OCI-LY7 (cell line): ENCODE results near the gene TUFM. TPM values are rescaled to one million over a fixed set of nuclear protein-coding genes. Genes with fewer than 3 reads are reported as not detected.
A peak's percentile ranks its signal among the peaks of the same experiment; 100 is the strongest.
"Not testable (repeated sequence)": the region's sequence is repeated elsewhere in the genome, so short reads cannot be mapped to it uniquely, and the experiment has no call there.

Experiments used
- BruUV-seq: library from RNA; stranded (reverse); fragments of 400-500 nt; replicated peaks from 2 replicates; lab custom pipeline; 2021; lab: Mats Ljungman, UMichigan
- CTCF ChIA-PET: fragments of 300-600 bp; sonication (Branson Sonifier 250); formaldehyde crosslinking; loops from one replicate; lab custom pipeline; 2022; ENCODE audit warnings: antibody characterized with exemption; ENCODE audit not compliant: unreplicated experiment; lab: Charles Lee
- POLR2A ChIA-PET: fragments of 300-600 bp; sonication (Branson Sonifier 250); formaldehyde crosslinking; loops from one replicate; lab custom pipeline; 2022; ENCODE audit warnings: antibody characterized with exemption; lab: Charles Lee
- DNase-seq: peaks from one replicate; pipeline ENCODE4 v3.0.0-alpha.2; 2015; ENCODE audit warnings: low spot score
- H2AFZ ChIP-seq: fragments of 200-600 bp; sonication (generic), shearing (Covaris generic); 2 replicates; pipeline ENCODE4 v1.6.1; 2014; ENCODE audit warnings: mild to moderate bottlenecking, antibody characterized with exemption, low read length, moderate library complexity
- H3K27ac ChIP-seq: fragments of 200-600 bp; sonication (generic); 2 replicates; pipeline ENCODE4 v1.5.1; 2014; ENCODE audit warnings: mixed run types, low read depth, mild to moderate bottlenecking, moderate library complexity, low read length, inconsistent platforms; ENCODE audit not compliant: poor library complexity, severe bottlenecking
- H3K36me3 ChIP-seq: fragments of 200-600 bp; sonication (generic); 2 replicates; pipeline ENCODE4 v1.6.1; 2014; ENCODE audit warnings: mild to moderate bottlenecking, antibody characterized with exemption, low read length, moderate library complexity, mixed read lengths; ENCODE audit not compliant: insufficient read depth
- H3K4me1 ChIP-seq: fragments of 200-600 bp; sonication (generic); 2 replicates; pipeline ENCODE4 v1.5.1; 2014; ENCODE audit warnings: mild to moderate bottlenecking, low read length; ENCODE audit not compliant: insufficient read depth, poor library complexity, severe bottlenecking
- H3K4me2 ChIP-seq: fragments of 200-600 bp; sonication (generic); 2 replicates; pipeline ENCODE4 v1.6.1; 2014; ENCODE audit warnings: mild to moderate bottlenecking, low read length
- H3K4me3 ChIP-seq: fragments of 200-600 bp; sonication (generic); 2 replicates; pipeline ENCODE4 v1.5.1; 2014; ENCODE audit warnings: mild to moderate bottlenecking, low read depth, low read length; ENCODE audit not compliant: poor library complexity, severe bottlenecking
- H3K79me2 ChIP-seq: fragments of 200-600 bp; sonication (generic); 2 replicates; pipeline ENCODE4 v1.6.1; 2016; ENCODE audit warnings: low read depth, mild to moderate bottlenecking, low read length, moderate library complexity, mixed read lengths; ENCODE audit not compliant: insufficient read depth
- H3K9me2 ChIP-seq: fragments of 200-600 bp; sonication (generic); 2 replicates; pipeline ENCODE4 v1.6.1; 2016; ENCODE audit warnings: mild to moderate bottlenecking, low read length, mixed read lengths; ENCODE audit not compliant: insufficient read depth
- H3K9me3 ChIP-seq: fragments of 200-600 bp; sonication (generic); 2 replicates; pipeline ENCODE4 v1.6.1; 2014; ENCODE audit warnings: mild to moderate bottlenecking, mixed run types, low read length, mixed read lengths
- H4K20me1 ChIP-seq: fragments of 200-600 bp; sonication (generic); 2 replicates; pipeline ENCODE4 v1.6.1; 2014; ENCODE audit warnings: mild to moderate bottlenecking, antibody characterized with exemption, low read length, moderate library complexity, mixed read lengths; ENCODE audit not compliant: insufficient read depth
- CTCF ChIP-seq: fragments of 200-600 bp; sonication (generic); conservative IDR thresholded peaks from 2 replicates; pipeline ENCODE4 v1.5.1; 2014; ENCODE audit warnings: mild to moderate bottlenecking, antibody characterized with exemption, low read length, moderate library complexity, mixed read lengths
- EZH2phosphoT487 ChIP-seq: fragments of 200-600 bp; sonication (generic); IDR thresholded peaks from 2 replicates; pipeline ENCODE4 v1.6.1; 2018; ENCODE audit warnings: low read depth, borderline replicate concordance, mild to moderate bottlenecking, mixed run types, antibody characterized with exemption, low read length, moderate library complexity, mixed read lengths
- intact Hi-C: fragments of 100-400 bp; cut with micrococcal nuclease; formaldehyde crosslinking; loops from one replicate; pipeline ENCODE4 v1.10.0; 2022; ENCODE audit not compliant: unreplicated experiment
- microRNA-seq: library from miRNA; unstranded; fragments of <30 nt; microRNA quantifications from one replicate; pipeline ENCODE4 v1.2.0, GENCODE V29; 2022; ENCODE audit warnings: borderline replicate concordance
- small RNA-seq: library from RNA; depleted of rRNA; stranded (forward); fragments of <200 nt; gene quantifications from one replicate; pipeline ENCODE3, GENCODE V24; 2014
- total RNA-seq, 2 experiments: library from RNA; depleted of rRNA in 1 of 2; stranded (reverse); fragments of >200 nt in 1 of 2; shearing (Covaris generic) in 1 of 2; gene quantifications; 2 replicates each; pipeline ENCODE4 v1.2.3, GENCODE V29; 2014 to 2022

The TUFM gene
- total RNA-seq, 2 experiments from 2014 or later, result 184 to 211 TPM

DNA sequence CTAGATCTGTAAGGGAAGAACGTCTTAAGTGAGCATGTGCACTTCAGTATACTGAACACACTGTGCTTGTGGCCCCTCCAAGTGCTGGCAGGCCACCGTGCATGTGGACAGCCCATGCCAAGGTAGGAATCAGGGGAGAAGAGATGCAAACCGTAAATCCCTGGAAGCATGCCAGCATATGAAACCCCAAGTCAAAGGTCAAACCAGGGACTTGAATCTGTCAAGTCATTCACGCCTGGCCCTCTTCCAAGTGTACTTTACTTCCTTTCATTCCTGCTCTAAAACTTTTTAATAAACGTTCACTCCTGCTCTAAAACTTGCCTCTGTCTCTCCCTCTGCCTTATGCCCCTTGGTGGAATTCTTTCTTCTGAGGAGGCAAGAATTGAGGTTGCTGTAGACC lies 26.1 kb downstream of the TUFM start:
- H3K9me3 ChIP-seq, result no peaks in the 10 kb centered on the region
- no peak overlapping the region for H3K27ac ChIP-seq
- peaks cover 15% of the 10 kb centered on the region for H3K4me1 ChIP-seq
- H3K79me2 ChIP-seq, result peaks cover 25% of the 10 kb centered on the region
- H4K20me1 ChIP-seq, result peaks cover 7% of the 10 kb centered on the region; the same call in 1 of the 2 replicates
- H3K36me3 ChIP-seq, result peaks cover 22% of the 10 kb centered on the region
- no peak for TF ChIP-seq CTCF
- TF ChIP-seq EZH2phosphoT487, result no peak
- BruUV-seq, result no TSS peak
- no peak overlapping the region for H2AFZ ChIP-seq
- no peak overlapping the region for H3K4me3 ChIP-seq
- no peak for DNase-seq
- no peaks in the 10 kb centered on the region for H3K9me2 ChIP-seq
- no peak overlapping the region for H3K4me2 ChIP-seq
- ChIA-PET CTCF (interaction anchor here (0.7 kb wide), 1 partner anchor 47 kb away, joined by 3 read pairs; no protein-coding TSS in a partner anchor), POLR2A (no interaction called here)
- intact Hi-C loops, result loop anchor here (5.0 kb wide), 1 partner anchor 328 kb away; the partner anchor contains the start of genes APOBR and CLN3

DNA sequence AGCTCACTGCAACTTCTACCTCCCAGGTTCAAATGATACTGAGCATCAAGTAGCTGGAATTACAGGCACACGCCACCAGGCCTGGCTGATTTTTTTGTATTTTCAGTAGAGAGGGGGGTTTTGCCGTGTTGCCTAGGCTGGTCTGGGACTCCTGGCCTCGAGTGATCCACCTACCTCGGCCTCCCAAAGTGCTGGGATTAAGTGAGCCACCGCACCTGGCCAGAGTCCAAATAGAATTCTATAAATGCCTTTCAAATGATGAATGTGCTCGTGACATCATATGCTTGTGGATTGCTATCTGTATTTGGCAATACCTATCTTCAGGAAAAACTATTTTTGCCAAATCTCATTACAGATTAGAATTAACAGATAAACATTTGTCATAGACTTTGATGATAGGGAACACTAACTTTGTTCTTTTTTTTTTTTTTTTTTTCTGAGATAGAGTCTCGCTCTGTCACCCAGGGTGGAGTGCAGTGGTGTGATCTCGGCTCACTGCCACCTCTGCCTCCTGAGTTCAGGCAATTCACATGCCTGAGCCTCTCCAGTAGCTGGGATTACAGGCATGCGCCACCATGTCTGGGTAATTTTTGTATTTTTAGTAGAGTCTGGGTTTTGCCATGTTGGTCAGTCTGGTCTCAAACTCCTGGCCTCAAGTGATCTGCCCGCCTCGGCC lies 38.6 kb downstream of the TUFM start:
- H3K4me1 ChIP-seq, CTCF ChIA-PET, DNase-seq, POLR2A ChIA-PET, H3K4me2 ChIP-seq, H3K4me3 ChIP-seq, H3K9me3 ChIP-seq, H3K27ac ChIP-seq, H3K36me3 ChIP-seq, H3K79me2 ChIP-seq, H3K9me2 ChIP-seq, intact Hi-C loops, BruUV-seq, H2AFZ ChIP-seq, H4K20me1 ChIP-seq: not testable (repeated sequence)

GRCh38 chr16:28802235-28803019 lies 43.7 kb downstream of the TUFM start:
- H3K27ac ChIP-seq, H3K9me2 ChIP-seq, CTCF ChIA-PET, H3K4me3 ChIP-seq, H2AFZ ChIP-seq, BruUV-seq, intact Hi-C loops, H3K79me2 ChIP-seq, H3K4me2 ChIP-seq, POLR2A ChIA-PET, H3K4me1 ChIP-seq, H3K9me3 ChIP-seq, H3K36me3 ChIP-seq, H4K20me1 ChIP-seq: not testable (repeated sequence)
- peak; percentile 47; the same call in 1 of the 2 replicates for TF ChIP-seq CTCF
- DNase-seq, result peak; percentile 79

Small RNAs within 50 kb of the gene (microRNA-seq; reads per million reads assigned to microRNA genes)
- gene MIR4721, result 3.0 reads per million

Small RNAs within 50 kb of the gene (small RNA-seq; reads per million reads assigned to genes)
- not detected for gene RF00416

Other genes starting within 250 kb of the TUFM start
- 2.1 and 5.8 TPM in 2 replicates for gene SULT1A2, start 249.3 kb downstream of the TUFM start, total RNA-seq (2014; rRNA removed; shearing (Covaris generic))
- gene SULT1A2, start 249.3 kb downstream of the TUFM start, total RNA-seq (2022), result 3.0 and 3.7 TPM in 2 replicates
- 36.1 and 41.0 TPM in 2 replicates for gene SULT1A1, start 236.3 kb downstream of the TUFM start, total RNA-seq (2014; rRNA removed; shearing (Covaris generic))
- 59.4 and 61.2 TPM in 2 replicates for gene SULT1A1, start 236.3 kb downstream of the TUFM start, total RNA-seq (2022)
- 0.50 TPM in 1 of 2 replicates, not detected in the other for gene NPIPB8, start 208.3 kb downstream of the TUFM start, total RNA-seq (2014; rRNA removed; shearing (Covaris generic))
- 1.6 and 2.7 TPM in 2 replicates for gene NPIPB8, start 208.3 kb downstream of the TUFM start, total RNA-seq (2022)
- gene EIF3C, start 134.9 kb downstream of the TUFM start, total RNA-seq (2014; rRNA removed; shearing (Covaris generic)), result 259 and 284 TPM in 2 replicates
- 727 and 840 TPM in 2 replicates for gene EIF3C, start 134.9 kb downstream of the TUFM start, total RNA-seq (2022)
- gene NPIPB9, start 94.6 kb downstream of the TUFM start, total RNA-seq (2014; rRNA removed; shearing (Covaris generic)), result 2.9 and 3.6 TPM in 2 replicates
- gene NPIPB9, start 94.6 kb downstream of the TUFM start, total RNA-seq (2022), result 7.1 and 10.7 TPM in 2 replicates
- gene ATXN2L, start 23.3 kb downstream of the TUFM start, total RNA-seq (2014; rRNA removed; shearing (Covaris generic)), result 108 and 109 TPM in 2 replicates
- gene ATXN2L, start 23.3 kb downstream of the TUFM start, total RNA-seq (2022), result 451 and 487 TPM in 2 replicates
- gene SH2B1, start 17.5 kb upstream of the TUFM start, total RNA-seq (2014; rRNA removed; shearing (Covaris generic)), result 29.8 and 59.8 TPM in 2 replicates
- 76.5 and 92.9 TPM in 2 replicates for gene SH2B1, start 17.5 kb upstream of the TUFM start, total RNA-seq (2022)
- gene ATP2A1, start 32.1 kb upstream of the TUFM start, total RNA-seq (2014; rRNA removed; shearing (Covaris generic)), result 1.0 and 5.0 TPM in 2 replicates
- gene ATP2A1, start 32.1 kb upstream of the TUFM start, total RNA-seq (2022), result 4.4 and 5.0 TPM in 2 replicates
- gene RABEP2, start 78.9 kb upstream of the TUFM start, total RNA-seq (2014; rRNA removed; shearing (Covaris generic)), result 84.8 and 118 TPM in 2 replicates
- gene RABEP2, start 78.9 kb upstream of the TUFM start, total RNA-seq (2022), result 84.2 and 87.2 TPM in 2 replicates
- gene CD19, start 85.6 kb upstream of the TUFM start, total RNA-seq (2014; rRNA removed; shearing (Covaris generic)), result 139 and 141 TPM in 2 replicates
- 131 and 134 TPM in 2 replicates for gene CD19, start 85.6 kb upstream of the TUFM start, total RNA-seq (2022)
- gene NFATC2IP, start 104.6 kb upstream of the TUFM start, total RNA-seq (2014; rRNA removed; shearing (Covaris generic)), result 68.8 and 73.0 TPM in 2 replicates
- 104 and 114 TPM in 2 replicates for gene NFATC2IP, start 104.6 kb upstream of the TUFM start, total RNA-seq (2022)
- gene SPNS1, start 128.4 kb upstream of the TUFM start, total RNA-seq (2014; rRNA removed; shearing (Covaris generic)), result 12.4 and 20.1 TPM in 2 replicates
- 20.4 and 21.5 TPM in 2 replicates for gene SPNS1, start 128.4 kb upstream of the TUFM start, total RNA-seq (2022)
- gene LAT, start 138.7 kb upstream of the TUFM start, total RNA-seq (2014; rRNA removed; shearing (Covaris generic)), result 17.5 and 17.7 TPM in 2 replicates
- gene LAT, start 138.7 kb upstream of the TUFM start, total RNA-seq (2022), result 19.8 and 20.0 TPM in 2 replicates